Kidney (tissue), 14 donors: ENCODE measurements around the gene SFT2D3. TPM values are rescaled to one million over a fixed set of nuclear protein-coding genes. Genes with fewer than 3 reads are reported as not detected.

Source experiments
- DNase-seq, 5 donors: peaks; one replicate each; pipeline ENCODE4 v3.0.0-alpha.2; 2013 to 2020
- FAIRE-seq: peaks from 2 replicates; lab custom pipeline; 2012; peaks lifted over from hg19 to GRCh38; lab: Jason Lieb, UNC
- H3K27ac ChIP-seq, 2 donors: one replicate each; pipeline ENCODE4 v1.7.0; 2013; ENCODE audit warnings: low read depth in 2 of 2, low read length in 2 of 2, inconsistent platforms in 1 of 2
- H3K27me3 ChIP-seq: one replicate; pipeline ENCODE4 v1.7.1; 2013; ENCODE audit warnings: low read length, inconsistent platforms; ENCODE audit not compliant: control insufficient read depth, insufficient read depth
- H3K36me3 ChIP-seq, 3 donors: one replicate each; pipeline versions ENCODE4 v1.7.0 to v1.7.1; 2013; ENCODE audit warnings: low read length in 3 of 3, control low read depth in 1 of 3, inconsistent platforms in 1 of 3; ENCODE audit not compliant: insufficient read depth in 3 of 3, control insufficient read depth in 2 of 3
- H3K4me1 ChIP-seq, 3 donors: one replicate each; pipeline versions ENCODE4 v1.7.0 to v1.7.1; 2013; ENCODE audit warnings: low read length in 3 of 3, inconsistent platforms in 1 of 3, low read depth in 1 of 3; ENCODE audit not compliant: control insufficient read depth in 2 of 3, insufficient read depth in 2 of 3
- H3K4me3 ChIP-seq, 3 donors: one replicate each; pipeline versions ENCODE4 v1.7.0 to v1.8.1; 2013; ENCODE audit warnings: low read length in 3 of 3, control low read depth in 1 of 3, inconsistent platforms in 1 of 3
- H3K9ac ChIP-seq, 3 donors: one replicate each; pipeline versions ENCODE4 v1.7.0 to v1.7.1; 2013; ENCODE audit warnings: low read length in 3 of 3, control low read depth in 1 of 3, inconsistent platforms in 1 of 3
- H3K9me3 ChIP-seq, 3 donors: one replicate each; pipeline versions ENCODE4 v1.7.0 to v1.7.1; 2013; ENCODE audit warnings: low read length in 3 of 3, control low read depth in 1 of 3, inconsistent platforms in 1 of 3; ENCODE audit not compliant: control insufficient read depth in 2 of 3, insufficient read depth in 1 of 3
- intact Hi-C: fragments of 100-400 bp; cut with DNase I; formaldehyde crosslinking; loops from one replicate; pipeline ENCODE4 v1.11.1; 2022
- polyA plus RNA-seq: library from polyadenylated mRNA; stranded (reverse); fragments of 350-450 nt; fragmentation: Illumina TruSeq; extraction: RNeasy Lipid Tissue Mini Kit (QIAGEN cat#74804); gene quantifications from one replicate; pipeline ENCODE4 v1.2.3, GENCODE V29; 2014; ENCODE audit warnings: low read depth, low replicate concordance; ENCODE audit not compliant: insufficient read depth
- total RNA-seq: library from RNA; stranded (reverse); fragmentation: NEBNext Ultra II Directional; extraction: Animal tissue kit (Norgen Biotek cat#: 25700); gene quantifications from one replicate; pipeline ENCODE4 v1.2.1, GENCODE V29; 2021
- TF ChIP-seq, protein P1 (sequence below): IDR thresholded peaks from 3 replicates; pipeline ENCODE4 v1.5.1; 2012; ENCODE audit warnings: mild to moderate bottlenecking, moderate library complexity, borderline replicate concordance; ENCODE audit not compliant: insufficient read depth; ENCODE audit errors: extremely low read depth
- donor health status: control.
- donor health status: control.
- donor health status: control.
- donor health status: control.
- donor health status: control.
- donor health status: DM: yes; HTN: yes; CAD: no.
- donor health status: Normal renal cell carcinoma (clear cell type).

Gene SFT2D3
- total and polyA plus RNA-seq, 2 donors from 2014 or later = 5.1 to 9.3 TPM

GRCh38 chr2:127678531-127678930 is 22.8 kb upstream of the SFT2D3 start:
- peaks cover 0 to 16% (median 0%) of the 10 kb centered on the region in 3 donors for H3K4me1 ChIP-seq
- TF ChIP-seq, protein P1, sequence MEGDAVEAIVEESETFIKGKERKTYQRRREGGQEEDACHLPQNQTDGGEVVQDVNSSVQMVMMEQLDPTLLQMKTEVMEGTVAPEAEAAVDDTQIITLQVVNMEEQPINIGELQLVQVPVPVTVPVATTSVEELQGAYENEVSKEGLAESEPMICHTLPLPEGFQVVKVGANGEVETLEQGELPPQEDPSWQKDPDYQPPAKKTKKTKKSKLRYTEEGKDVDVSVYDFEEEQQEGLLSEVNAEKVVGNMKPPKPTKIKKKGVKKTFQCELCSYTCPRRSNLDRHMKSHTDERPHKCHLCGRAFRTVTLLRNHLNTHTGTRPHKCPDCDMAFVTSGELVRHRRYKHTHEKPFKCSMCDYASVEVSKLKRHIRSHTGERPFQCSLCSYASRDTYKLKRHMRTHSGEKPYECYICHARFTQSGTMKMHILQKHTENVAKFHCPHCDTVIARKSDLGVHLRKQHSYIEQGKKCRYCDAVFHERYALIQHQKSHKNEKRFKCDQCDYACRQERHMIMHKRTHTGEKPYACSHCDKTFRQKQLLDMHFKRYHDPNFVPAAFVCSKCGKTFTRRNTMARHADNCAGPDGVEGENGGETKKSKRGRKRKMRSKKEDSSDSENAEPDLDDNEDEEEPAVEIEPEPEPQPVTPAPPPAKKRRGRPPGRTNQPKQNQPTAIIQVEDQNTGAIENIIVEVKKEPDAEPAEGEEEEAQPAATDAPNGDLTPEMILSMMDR = no peak
- no peak for FAIRE-seq

DNA sequence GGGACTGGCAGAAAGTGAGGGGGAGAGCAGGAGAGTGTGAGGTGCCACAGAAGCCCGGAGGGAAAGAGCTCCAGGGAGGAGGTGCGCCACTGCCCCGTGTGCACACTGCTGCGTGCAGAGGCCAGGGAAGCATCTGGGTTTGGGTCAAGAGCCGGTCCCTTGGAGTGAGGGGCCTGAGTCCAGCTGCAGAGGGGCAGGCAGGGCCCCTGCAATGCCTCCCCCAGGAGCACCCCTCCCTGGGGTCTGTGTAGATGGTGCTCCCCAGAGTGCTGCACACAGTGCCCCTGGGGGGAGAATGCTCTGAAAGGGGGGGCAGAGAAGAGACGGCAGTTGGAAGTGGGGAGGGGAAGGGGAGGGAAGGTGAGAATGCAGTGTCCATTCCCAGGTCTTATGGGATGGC is 22.3 kb upstream of the SFT2D3 start:
- H3K9me3 ChIP-seq = no peaks in the 10 kb centered on the region
- no peak overlapping the region for H3K9ac ChIP-seq
- no peak overlapping the region for H3K27ac ChIP-seq
- no peaks in the 10 kb centered on the region for H3K36me3 ChIP-seq
- intact Hi-C loops = no loop called here
- FAIRE-seq (no peak), DNase-seq (no peak)
- H3K4me3 ChIP-seq = no peak overlapping the region
- peaks cover 5% of the 10 kb centered on the region for H3K27me3 ChIP-seq
- TF ChIP-seq, protein P1 = no peak
- peaks cover 0 to 17% (median 0%) of the 10 kb centered on the region in 3 donors for H3K4me1 ChIP-seq

More at GRCh38 chr2:127678531-127678930, 22.8 kb upstream of the SFT2D3 start:
- no peak overlapping the region for H3K4me3 ChIP-seq
- H3K9me3 ChIP-seq = no peaks in the 10 kb centered on the region
- H3K27me3 ChIP-seq = peaks cover 5% of the 10 kb centered on the region
- intact Hi-C loops = no loop called here
- no peak overlapping the region for H3K27ac ChIP-seq
- H3K9ac ChIP-seq = no peak overlapping the region
- H3K36me3 ChIP-seq = no peaks in the 10 kb centered on the region
- no peak for DNase-seq

DNA sequence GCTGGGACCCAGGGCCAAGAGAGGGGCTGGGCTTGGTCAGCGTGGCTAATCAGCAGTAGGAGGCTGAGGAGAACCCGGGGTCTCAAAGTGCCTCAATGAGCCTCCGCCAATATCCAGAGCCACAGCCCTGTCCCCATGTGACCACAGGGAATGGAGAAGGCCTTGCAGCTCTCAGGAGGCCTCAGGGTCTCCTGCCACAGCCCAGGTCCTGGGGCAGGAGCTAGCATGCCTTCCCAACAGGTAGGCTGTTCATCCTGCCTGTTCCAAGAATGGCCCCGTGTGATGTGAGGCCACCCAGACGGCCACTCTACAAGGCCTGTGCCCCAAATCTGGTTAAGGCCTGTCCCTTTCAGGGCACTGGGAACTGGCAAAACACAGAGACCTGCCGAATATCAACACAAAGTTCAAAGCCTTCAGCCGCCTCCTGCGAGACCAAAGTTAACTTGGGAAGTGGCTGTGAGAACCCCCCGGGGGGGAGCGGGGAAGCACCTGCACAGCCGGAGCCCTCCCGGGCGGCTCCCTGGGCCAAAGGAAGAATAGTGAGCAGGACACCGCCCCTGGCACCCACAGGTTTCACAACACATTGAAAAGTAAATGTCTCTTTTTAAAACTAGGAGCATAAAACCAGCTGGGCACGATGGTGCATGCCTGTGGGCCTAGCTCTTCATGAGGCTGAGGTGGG is 21.5 kb upstream of the SFT2D3 start:
- H3K9me3 ChIP-seq = no peaks in the 10 kb centered on the region
- H3K36me3 ChIP-seq = no peaks in the 10 kb centered on the region
- no peak overlapping the region for H3K27ac ChIP-seq
- peak overlapping the region in 1 of 3 donors; percentile 32 for H3K9ac ChIP-seq
- DNase-seq (no peak), FAIRE-seq (no peak)
- TF ChIP-seq, protein P1 = no peak
- H3K27me3 ChIP-seq = peaks cover 5% of the 10 kb centered on the region
- intact Hi-C loops = no loop called here
- no peak overlapping the region for H3K4me3 ChIP-seq
- peaks cover 0 to 14% (median 0%) of the 10 kb centered on the region in 3 donors for H3K4me1 ChIP-seq
